AG10803 (cell line): ENCODE data around the gene SPARC.

Source experiments
- DNase-seq: peaks from one replicate; pipeline ENCODE4 v3.0.0; 2010; ENCODE audit warnings: low read depth
- H3K4me3 ChIP-seq: 2 replicates; pipeline ENCODE4 v1.5.1; 2011; ENCODE audit warnings: mild to moderate bottlenecking, low read length, control low read depth
- CTCF ChIP-seq: conservative IDR thresholded peaks from 2 replicates; pipeline ENCODE4 v1.5.1; 2011; ENCODE audit warnings: mild to moderate bottlenecking, low read length, control low read depth, inconsistent platforms

The SPARC gene

DNA sequence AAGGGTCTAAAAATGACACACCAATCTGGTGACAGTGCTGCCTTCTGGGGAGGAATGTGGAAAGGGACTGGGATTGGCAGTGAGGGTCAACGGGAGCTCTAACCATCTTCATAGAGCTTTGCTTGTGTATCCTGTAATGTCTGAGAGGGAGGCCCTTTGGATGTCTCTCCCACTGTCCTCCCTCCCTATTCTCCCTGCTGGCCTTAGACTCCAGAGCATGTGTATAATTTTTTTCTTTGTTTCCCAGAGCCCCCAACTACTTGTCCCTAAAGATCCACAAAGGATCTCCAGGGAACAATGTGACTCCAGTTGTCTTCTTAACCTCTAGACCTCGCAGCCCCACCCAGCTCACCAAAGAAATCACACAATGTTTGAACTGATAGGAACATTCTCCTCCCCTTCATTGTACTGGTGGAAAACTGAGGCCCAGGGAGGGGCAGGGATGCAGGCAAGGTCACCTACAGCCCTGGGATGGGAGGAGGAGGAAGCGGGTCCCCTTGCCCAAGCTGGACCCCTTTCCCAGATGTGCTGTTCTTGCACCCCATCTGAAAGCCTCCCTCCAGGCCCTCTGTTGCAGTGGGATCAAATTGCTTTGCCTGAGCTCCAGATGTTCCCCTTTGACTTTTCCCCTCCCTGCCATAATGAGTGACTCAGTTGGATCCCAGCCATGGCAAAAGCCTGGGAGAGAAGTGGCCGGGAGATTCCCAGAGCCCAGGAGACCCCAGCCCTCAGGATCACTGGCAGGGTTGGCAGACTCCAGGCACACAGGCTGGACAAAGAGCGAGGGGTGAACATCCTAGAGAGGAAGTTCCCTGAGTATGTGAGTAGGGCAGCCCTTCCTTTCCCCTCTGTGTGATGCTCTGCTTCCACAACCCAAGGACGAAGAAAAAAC lies 21.8 kb downstream of the SPARC start:
- no peak for TF ChIP-seq CTCF
- DNase-seq, result peak; percentile 77

DNA sequence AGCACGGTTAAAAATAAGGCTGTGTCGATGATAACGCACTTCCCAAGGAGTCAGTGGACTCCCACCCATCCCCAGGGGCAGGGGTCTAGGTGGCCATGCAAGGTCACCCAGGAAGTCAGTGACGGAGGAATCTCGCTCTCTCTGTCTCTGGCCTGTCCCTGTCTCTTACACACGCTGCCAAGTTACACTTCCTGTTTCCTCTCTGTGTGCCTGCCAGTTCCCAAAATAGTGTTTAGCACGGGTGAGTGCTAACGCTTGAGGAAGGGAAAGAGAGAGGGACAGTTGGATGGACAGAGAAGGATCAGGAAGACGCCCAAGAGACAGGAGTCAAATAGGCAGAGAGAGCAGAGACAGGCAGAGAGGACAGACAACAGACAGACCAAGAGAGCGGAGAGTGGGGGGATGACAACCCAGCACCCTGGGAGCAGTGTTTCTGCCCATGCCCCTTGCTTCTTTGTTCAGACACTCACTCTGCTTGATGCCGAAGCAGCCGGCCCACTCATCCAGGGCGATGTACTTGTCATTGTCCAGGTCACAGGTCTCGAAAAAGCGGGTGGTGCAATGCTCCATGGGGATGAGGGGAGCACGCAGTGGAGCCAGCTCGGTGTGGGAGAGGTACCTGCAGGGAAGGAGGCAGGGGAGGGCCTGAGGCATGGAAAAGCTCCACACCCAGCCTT lies 23.0 kb downstream of the SPARC start:
- no peak overlapping the region for H3K4me3 ChIP-seq
- no peak for TF ChIP-seq CTCF
- DNase-seq, result peak; percentile 60

More for the DNA sequence above, 21.8 kb downstream of the SPARC start:
- H3K4me3 ChIP-seq, result no peak overlapping the region

- DNase-seq, result no peak
- H3K4me3 ChIP-seq, result no peak overlapping the region
These were observed 23.9 kb downstream of the SPARC start for GRCh38 chr5:151662805-151663204.

DNA sequence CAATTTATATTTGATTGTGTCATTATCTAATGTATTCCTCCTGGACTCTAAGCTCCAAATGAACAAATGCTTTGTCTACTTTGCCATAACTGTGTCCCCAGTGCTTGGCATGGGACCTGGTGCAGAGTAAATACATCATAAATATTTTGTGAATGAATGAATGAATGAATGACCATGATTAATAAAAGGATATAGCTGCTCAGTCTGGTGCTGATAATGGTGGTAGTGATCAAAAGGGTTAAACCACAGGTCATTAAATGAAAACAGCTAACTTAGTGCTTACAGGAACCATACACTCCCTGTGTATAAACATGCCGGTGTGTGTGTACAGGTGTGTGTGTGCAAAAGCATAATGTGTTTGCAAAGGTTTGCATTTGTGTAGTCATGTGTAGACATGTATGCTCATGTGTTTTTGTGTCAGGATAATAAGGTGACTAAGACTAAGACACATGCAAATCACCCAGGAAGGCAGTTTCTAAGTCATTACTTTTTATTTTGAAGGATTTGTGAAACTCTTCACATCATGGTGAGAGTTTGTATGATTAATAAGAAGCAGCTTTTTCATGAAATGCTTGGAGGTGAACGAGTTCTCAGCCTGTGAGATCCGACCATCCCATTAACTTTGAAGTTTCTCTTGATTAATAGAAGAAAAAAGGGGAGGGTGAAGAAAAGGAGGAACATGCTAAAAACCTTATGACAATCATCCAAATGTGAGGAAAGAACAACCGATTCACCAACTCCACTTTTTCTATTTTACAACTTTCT lies 24.6 kb downstream of the SPARC start:
- no peak for TF ChIP-seq CTCF
- no peak overlapping the region for H3K4me3 ChIP-seq
- no peak for DNase-seq

More at GRCh38 chr5:151662805-151663204, 23.9 kb downstream of the SPARC start:
- no peak for TF ChIP-seq CTCF

- no peak overlapping the region for H3K4me3 ChIP-seq
- TF ChIP-seq CTCF, result no peak
- DNase-seq, result peak; percentile 78
These were observed 25.9 kb downstream of the SPARC start for GRCh38 chr5:151660616-151661495.

GRCh38 chr5:151659001-151659754 lies 27.5 kb downstream of the SPARC start:
- H3K4me3 ChIP-seq, result no peak overlapping the region
- peak; percentile 82 for DNase-seq
- TF ChIP-seq CTCF, result peak; percentile 84
